Measurements from ENCODE around the gene PHTF1.

PHTF1 gene

DNA sequence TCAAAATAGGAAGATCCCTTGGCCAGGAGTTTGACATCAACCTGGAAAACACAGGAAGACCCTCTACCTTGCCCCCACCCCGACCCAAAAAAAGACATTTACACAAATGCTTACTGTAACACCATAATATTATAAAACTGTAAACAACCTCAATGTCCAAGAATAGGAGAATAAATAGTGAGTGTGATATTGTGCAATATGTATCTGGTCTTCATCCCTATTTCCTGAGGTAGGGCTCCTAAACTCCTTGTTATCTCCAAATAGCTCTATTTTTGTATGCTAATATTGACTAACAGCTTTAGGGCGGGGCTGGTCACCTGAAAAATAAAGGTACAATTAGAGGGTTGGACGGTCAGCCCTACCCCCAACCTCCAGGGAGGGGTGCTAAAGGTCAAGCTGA lies 29.5 kb upstream of the PHTF1 start:
- ATAC-seq, result no peak
- no peak for TF ChIP-seq TOX (CRISPR knock-in tag; IDR thresholded peaks at IDR 0.05; ENCODE audit: borderline replicate concordance)
- no peak for TF ChIP-seq GLIS3 (CRISPR knock-in tag; IDR thresholded peaks at IDR 0.05)
- TF ChIP-seq OSR1 (CRISPR knock-in tag; IDR thresholded peaks at IDR 0.05), result no peak
- TF ChIP-seq, protein P1, sequence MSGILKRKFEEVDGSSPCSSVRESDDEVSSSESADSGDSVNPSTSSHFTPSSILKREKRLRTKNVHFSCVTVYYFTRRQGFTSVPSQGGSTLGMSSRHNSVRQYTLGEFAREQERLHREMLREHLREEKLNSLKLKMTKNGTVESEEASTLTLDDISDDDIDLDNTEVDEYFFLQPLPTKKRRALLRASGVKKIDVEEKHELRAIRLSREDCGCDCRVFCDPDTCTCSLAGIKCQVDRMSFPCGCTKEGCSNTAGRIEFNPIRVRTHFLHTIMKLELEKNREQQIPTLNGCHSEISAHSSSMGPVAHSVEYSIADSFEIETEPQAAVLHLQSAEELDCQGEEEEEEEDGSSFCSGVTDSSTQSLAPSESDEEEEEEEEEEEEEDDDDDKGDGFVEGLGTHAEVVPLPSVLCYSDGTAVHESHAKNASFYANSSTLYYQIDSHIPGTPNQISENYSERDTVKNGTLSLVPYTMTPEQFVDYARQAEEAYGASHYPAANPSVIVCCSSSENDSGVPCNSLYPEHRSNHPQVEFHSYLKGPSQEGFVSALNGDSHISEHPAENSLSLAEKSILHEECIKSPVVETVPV (CRISPR knock-in tag; IDR thresholded peaks at IDR 0.05), result no peak
- no peak for TF ChIP-seq RARB (CRISPR knock-in tag; IDR thresholded peaks at IDR 0.05)
- TF ChIP-seq, protein P2, sequence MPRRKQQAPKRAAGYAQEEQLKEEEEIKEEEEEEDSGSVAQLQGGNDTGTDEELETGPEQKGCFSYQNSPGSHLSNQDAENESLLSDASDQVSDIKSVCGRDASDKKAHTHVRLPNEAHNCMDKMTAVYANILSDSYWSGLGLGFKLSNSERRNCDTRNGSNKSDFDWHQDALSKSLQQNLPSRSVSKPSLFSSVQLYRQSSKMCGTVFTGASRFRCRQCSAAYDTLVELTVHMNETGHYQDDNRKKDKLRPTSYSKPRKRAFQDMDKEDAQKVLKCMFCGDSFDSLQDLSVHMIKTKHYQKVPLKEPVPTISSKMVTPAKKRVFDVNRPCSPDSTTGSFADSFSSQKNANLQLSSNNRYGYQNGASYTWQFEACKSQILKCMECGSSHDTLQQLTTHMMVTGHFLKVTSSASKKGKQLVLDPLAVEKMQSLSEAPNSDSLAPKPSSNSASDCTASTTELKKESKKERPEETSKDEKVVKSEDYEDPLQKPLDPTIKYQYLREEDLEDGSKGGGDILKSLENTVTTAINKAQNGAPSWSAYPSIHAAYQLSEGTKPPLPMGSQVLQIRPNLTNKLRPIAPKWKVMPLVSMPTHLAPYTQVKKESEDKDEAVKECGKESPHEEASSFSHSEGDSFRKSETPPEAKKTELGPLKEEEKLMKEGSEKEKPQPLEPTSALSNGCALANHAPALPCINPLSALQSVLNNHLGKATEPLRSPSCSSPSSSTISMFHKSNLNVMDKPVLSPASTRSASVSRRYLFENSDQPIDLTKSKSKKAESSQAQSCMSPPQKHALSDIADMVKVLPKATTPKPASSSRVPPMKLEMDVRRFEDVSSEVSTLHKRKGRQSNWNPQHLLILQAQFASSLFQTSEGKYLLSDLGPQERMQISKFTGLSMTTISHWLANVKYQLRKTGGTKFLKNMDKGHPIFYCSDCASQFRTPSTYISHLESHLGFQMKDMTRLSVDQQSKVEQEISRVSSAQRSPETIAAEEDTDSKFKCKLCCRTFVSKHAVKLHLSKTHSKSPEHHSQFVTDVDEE (CRISPR knock-in tag; IDR thresholded peaks at IDR 0.05), result no peak
- no peak for TF ChIP-seq ZC3H10 (CRISPR knock-in tag; IDR thresholded peaks at IDR 0.05)
- TF ChIP-seq ZFP3 (CRISPR knock-in tag; IDR thresholded peaks at IDR 0.05), result no peak
- TF ChIP-seq ISL1 (CRISPR knock-in tag; IDR thresholded peaks at IDR 0.05), result no peak
- no peak for TF ChIP-seq ARNTL (CRISPR knock-in tag; IDR thresholded peaks at IDR 0.05; ENCODE audit: borderline replicate concordance, low read depth)
- no peak for TF ChIP-seq SNAI2 (CRISPR knock-in tag; IDR thresholded peaks at IDR 0.05)
- TF ChIP-seq TCF4 (CRISPR knock-in tag; IDR thresholded peaks at IDR 0.05; ENCODE audit: borderline replicate concordance), result no peak
- no peak for TF ChIP-seq ZNF8 (CRISPR knock-in tag; IDR thresholded peaks at IDR 0.05)
- no peak for TF ChIP-seq ZNF70 (CRISPR knock-in tag; IDR thresholded peaks at IDR 0.05)
- no peak for TF ChIP-seq ESRRG (CRISPR knock-in tag; IDR thresholded peaks at IDR 0.05)
- TF ChIP-seq PPARA (CRISPR knock-in tag; IDR thresholded peaks at IDR 0.05; ENCODE audit: borderline replicate concordance), result no peak
- no peak for TF ChIP-seq ZNF565 (CRISPR knock-in tag; conservative IDR thresholded peaks at IDR 0.05; ENCODE audit: low read depth)

DNA sequence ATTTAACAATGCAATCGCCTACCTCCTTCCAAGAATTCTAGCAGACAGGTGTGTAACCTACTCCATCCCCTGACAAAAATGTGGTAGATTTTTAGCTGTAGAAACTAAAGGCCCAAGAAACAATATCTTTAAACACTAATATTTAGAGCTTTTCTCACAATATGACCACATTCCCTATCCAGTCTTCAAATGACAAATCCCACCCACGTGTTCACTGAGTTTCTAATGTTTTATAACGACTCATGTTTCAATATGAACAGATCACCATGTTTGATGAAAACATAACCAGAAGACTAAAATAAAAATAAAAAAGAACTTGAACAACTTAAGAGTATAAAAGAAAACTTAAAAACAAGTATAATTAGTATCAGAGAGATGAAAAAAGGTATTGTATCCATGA lies 28.4 kb upstream of the PHTF1 start:
- TF ChIP-seq BACH2 (CRISPR knock-in tag; IDR thresholded peaks at IDR 0.05; ENCODE audit: borderline replicate concordance), result no peak
- TF ChIP-seq, protein P3, sequence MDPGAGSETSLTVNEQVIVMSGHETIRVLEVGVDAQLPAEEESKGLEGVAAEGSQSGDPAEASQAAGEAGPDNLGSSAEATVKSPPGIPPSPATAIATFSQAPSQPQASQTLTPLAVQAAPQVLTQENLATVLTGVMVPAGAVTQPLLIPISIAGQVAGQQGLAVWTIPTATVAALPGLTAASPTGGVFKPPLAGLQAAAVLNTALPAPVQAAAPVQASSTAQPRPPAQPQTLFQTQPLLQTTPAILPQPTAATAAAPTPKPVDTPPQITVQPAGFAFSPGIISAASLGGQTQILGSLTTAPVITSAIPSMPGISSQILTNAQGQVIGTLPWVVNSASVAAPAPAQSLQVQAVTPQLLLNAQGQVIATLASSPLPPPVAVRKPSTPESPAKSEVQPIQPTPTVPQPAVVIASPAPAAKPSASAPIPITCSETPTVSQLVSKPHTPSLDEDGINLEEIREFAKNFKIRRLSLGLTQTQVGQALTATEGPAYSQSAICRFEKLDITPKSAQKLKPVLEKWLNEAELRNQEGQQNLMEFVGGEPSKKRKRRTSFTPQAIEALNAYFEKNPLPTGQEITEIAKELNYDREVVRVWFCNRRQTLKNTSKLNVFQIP (CRISPR knock-in tag; IDR thresholded peaks at IDR 0.05; ENCODE audit: borderline replicate concordance, low read depth), result no peak
- TF ChIP-seq, protein P2 (CRISPR knock-in tag; IDR thresholded peaks at IDR 0.05), result no peak
- TF ChIP-seq GLIS3 (CRISPR knock-in tag; IDR thresholded peaks at IDR 0.05), result no peak
- TF ChIP-seq ARNTL (CRISPR knock-in tag; IDR thresholded peaks at IDR 0.05; ENCODE audit: borderline replicate concordance, low read depth), result no peak
- TF ChIP-seq ESRRG (CRISPR knock-in tag; IDR thresholded peaks at IDR 0.05), result no peak
- TF ChIP-seq TCF4 (CRISPR knock-in tag; IDR thresholded peaks at IDR 0.05; ENCODE audit: borderline replicate concordance), result no peak
- no peak for TF ChIP-seq CSDC2 (CRISPR knock-in tag; IDR thresholded peaks at IDR 0.05)
- no peak for TF ChIP-seq ZC3H10 (CRISPR knock-in tag; IDR thresholded peaks at IDR 0.05)
- TF ChIP-seq TOX (CRISPR knock-in tag; IDR thresholded peaks at IDR 0.05; ENCODE audit: borderline replicate concordance), result no peak
- TF ChIP-seq ISL1 (CRISPR knock-in tag; IDR thresholded peaks at IDR 0.05), result no peak
- TF ChIP-seq RARB (CRISPR knock-in tag; IDR thresholded peaks at IDR 0.05), result no peak
- TF ChIP-seq SNAI2 (CRISPR knock-in tag; IDR thresholded peaks at IDR 0.05), result no peak
- TF ChIP-seq ZNF70 (CRISPR knock-in tag; IDR thresholded peaks at IDR 0.05), result no peak
- TF ChIP-seq ZFP30 (CRISPR knock-in tag; IDR thresholded peaks at IDR 0.05), result no peak
- no peak for TF ChIP-seq ZNF8 (CRISPR knock-in tag; IDR thresholded peaks at IDR 0.05)
- TF ChIP-seq, protein P4, sequence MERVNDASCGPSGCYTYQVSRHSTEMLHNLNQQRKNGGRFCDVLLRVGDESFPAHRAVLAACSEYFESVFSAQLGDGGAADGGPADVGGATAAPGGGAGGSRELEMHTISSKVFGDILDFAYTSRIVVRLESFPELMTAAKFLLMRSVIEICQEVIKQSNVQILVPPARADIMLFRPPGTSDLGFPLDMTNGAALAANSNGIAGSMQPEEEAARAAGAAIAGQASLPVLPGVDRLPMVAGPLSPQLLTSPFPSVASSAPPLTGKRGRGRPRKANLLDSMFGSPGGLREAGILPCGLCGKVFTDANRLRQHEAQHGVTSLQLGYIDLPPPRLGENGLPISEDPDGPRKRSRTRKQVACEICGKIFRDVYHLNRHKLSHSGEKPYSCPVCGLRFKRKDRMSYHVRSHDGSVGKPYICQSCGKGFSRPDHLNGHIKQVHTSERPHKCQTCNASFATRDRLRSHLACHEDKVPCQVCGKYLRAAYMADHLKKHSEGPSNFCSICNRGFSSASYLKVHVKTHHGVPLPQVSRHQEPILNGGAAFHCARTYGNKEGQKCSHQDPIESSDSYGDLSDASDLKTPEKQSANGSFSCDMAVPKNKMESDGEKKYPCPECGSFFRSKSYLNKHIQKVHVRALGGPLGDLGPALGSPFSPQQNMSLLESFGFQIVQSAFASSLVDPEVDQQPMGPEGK (CRISPR knock-in tag; IDR thresholded peaks at IDR 0.05; ENCODE audit: borderline replicate concordance), result no peak
- TF ChIP-seq, protein P1 (CRISPR knock-in tag; IDR thresholded peaks at IDR 0.05), result no peak
- TF ChIP-seq, protein P5, sequence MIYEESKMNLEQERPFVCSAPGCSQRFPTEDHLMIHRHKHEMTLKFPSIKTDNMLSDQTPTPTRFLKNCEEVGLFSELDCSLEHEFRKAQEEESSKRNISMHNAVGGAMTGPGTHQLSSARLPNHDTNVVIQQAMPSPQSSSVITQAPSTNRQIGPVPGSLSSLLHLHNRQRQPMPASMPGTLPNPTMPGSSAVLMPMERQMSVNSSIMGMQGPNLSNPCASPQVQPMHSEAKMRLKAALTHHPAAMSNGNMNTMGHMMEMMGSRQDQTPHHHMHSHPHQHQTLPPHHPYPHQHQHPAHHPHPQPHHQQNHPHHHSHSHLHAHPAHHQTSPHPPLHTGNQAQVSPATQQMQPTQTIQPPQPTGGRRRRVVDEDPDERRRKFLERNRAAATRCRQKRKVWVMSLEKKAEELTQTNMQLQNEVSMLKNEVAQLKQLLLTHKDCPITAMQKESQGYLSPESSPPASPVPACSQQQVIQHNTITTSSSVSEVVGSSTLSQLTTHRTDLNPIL (CRISPR knock-in tag; IDR thresholded peaks at IDR 0.05; ENCODE audit: low read depth), result no peak
- TF ChIP-seq OSR1 (CRISPR knock-in tag; IDR thresholded peaks at IDR 0.05), result no peak

More for the DNA sequence above, 28.4 kb upstream of the PHTF1 start:
- ATAC-seq, result no peak
